A549 (cell line): ENCODE results near the gene TMEM179. TPM values are rescaled to one million over a fixed set of nuclear protein-coding genes. Genes with fewer than 3 reads are reported as not detected.

Source experiments
- ATAC-seq, 2 experiments: fragments of 200-7000 bp in 1 of 2; fragments of >200 bp in 1 of 2; cut with Nextera tagmentation in 1 of 2; cut with Tn5 transposase in 1 of 2; 3 replicates each; pipeline versions ENCODE4 v1.8.0 to v1.9.1; 2018 to 2020; ENCODE audit warnings: mild to moderate bottlenecking in 1 of 2, moderate library complexity in 1 of 2
- CTCF ChIA-PET: fragments of 300-600 bp; sonication (Branson Sonifier 250); formaldehyde crosslinking; extraction: SDS; loops from one replicate; lab custom pipeline; 2021; ENCODE audit warnings: antibody characterized with exemption, inconsistent platforms; lab: Yijun Ruan, JAX
- POLR2A ChIA-PET: fragments of 350-600 bp; formaldehyde crosslinking; extraction: SDS; loops from one replicate; lab custom pipeline; 2021; ENCODE audit warnings: antibody characterized with exemption, inconsistent platforms; lab: Yijun Ruan, JAX
- DNase-seq, 2 experiments: peaks; one replicate each; pipeline versions ENCODE4 v3.0.0 to v3.0.0-alpha.2; 2011 to 2016; ENCODE audit warnings: low read depth in 1 of 2, low spot score in 1 of 2
- FAIRE-seq: peaks from 2 replicates; lab custom pipeline; 2011; peaks lifted over from hg19 to GRCh38; lab: Jason Lieb, UNC
- H3K27ac ChIP-seq, 2 experiments: fragments of >200 bp; sonication (Bioruptor Twin); formaldehyde crosslinking; 3 replicates each; pipeline ENCODE4 v1.5.1; 2016 to 2017
- H3K4me1 ChIP-seq: fragments of >200 bp; sonication (Bioruptor Twin); formaldehyde crosslinking; 3 replicates; pipeline ENCODE4 v1.6.1; 2016
- H3K4me2 ChIP-seq: fragments of >200 bp; sonication (Bioruptor Twin); formaldehyde crosslinking; 3 replicates; pipeline ENCODE4 v1.6.1; 2016
- H3K4me3 ChIP-seq: fragments of >200 bp; sonication (Bioruptor Twin); formaldehyde crosslinking; 3 replicates; pipeline ENCODE4 v1.5.1; 2016
- H3K9me3 ChIP-seq: fragments of >200 bp; sonication (Bioruptor Twin); formaldehyde crosslinking; 3 replicates; pipeline ENCODE4 v1.6.1; 2016
- ATOH8 ChIP-seq: fragments of 250-450 bp; sonication (Bioruptor Pico); IDR thresholded peaks from 2 replicates; pipeline ENCODE4 v1.5.0; 2020; ENCODE audit warnings: low read depth, mild to moderate bottlenecking, moderate library complexity
- CBX8 ChIP-seq: fragments of 200-600 bp; sonication (generic); IDR thresholded peaks from 2 replicates; pipeline ENCODE4 v1.6.1; 2016
- CTCF ChIP-seq: fragments of >200 bp; sonication (Bioruptor Twin); formaldehyde crosslinking; IDR thresholded peaks from 3 replicates; pipeline ENCODE4 v1.5.1; 2016
- E2F6 ChIP-seq: IDR thresholded peaks from 2 replicates; pipeline ENCODE4 v1.6.1; 2012; ENCODE audit warnings: low read depth, borderline replicate concordance
- EP300 ChIP-seq, 2 experiments: fragments of >200 bp; sonication (Bioruptor Twin); formaldehyde crosslinking; IDR thresholded peaks; 2 replicates in 1 of 2; 3 replicates in 1 of 2; pipeline ENCODE4 v1.6.1; 2016 to 2017
- GATA3 ChIP-seq: IDR thresholded peaks from 2 replicates; pipeline ENCODE4 v1.6.1; 2012; ENCODE audit warnings: borderline replicate concordance
- HDAC2 ChIP-seq: fragments of 200-600 bp; sonication (generic); IDR thresholded peaks from 2 replicates; pipeline ENCODE4 v1.6.1; 2016
- HES2 ChIP-seq: fragments of >200 bp; sonication (Bioruptor Twin); formaldehyde crosslinking; IDR thresholded peaks from 2 replicates; pipeline ENCODE4 v1.6.1; 2016
- HOXA7 ChIP-seq: fragments of 250-450 bp; sonication (Bioruptor Pico); IDR thresholded peaks from 2 replicates; pipeline ENCODE4 v1.5.0; 2020; ENCODE audit warnings: mild to moderate bottlenecking, moderate library complexity
- HOXB5 ChIP-seq: fragments of 250-450 bp; sonication (Bioruptor Pico); IDR thresholded peaks from 2 replicates; pipeline ENCODE4 v1.5.0; 2020; ENCODE audit warnings: mild to moderate bottlenecking, moderate library complexity
- JUNB ChIP-seq: fragments of >200 bp; sonication (Bioruptor Twin); formaldehyde crosslinking; IDR thresholded peaks from 2 replicates; pipeline ENCODE4 v1.6.1; 2016
- MAX ChIP-seq: IDR thresholded peaks from 2 replicates; pipeline ENCODE4 v1.6.1; 2012
- MAZ ChIP-seq: fragments of 150-350 bp; IDR thresholded peaks from 2 replicates; pipeline ENCODE4 v1.6.1; 2014; ENCODE audit warnings: antibody characterized with exemption, low read depth, low read length, borderline replicate concordance
- MYC ChIP-seq: IDR thresholded peaks from 2 replicates; pipeline ENCODE4 v1.6.1; 2012; ENCODE audit warnings: mild to moderate bottlenecking, inconsistent platforms, low read length, improper control_type of control experiment, borderline replicate concordance
- PHF8 ChIP-seq: fragments of 200-600 bp; sonication (generic); IDR thresholded peaks from 2 replicates; pipeline ENCODE4 v1.6.1; 2016; ENCODE audit warnings: low read depth, mild to moderate bottlenecking, antibody characterized with exemption, moderate library complexity, borderline replicate concordance
- POLR2A ChIP-seq: IDR thresholded peaks from 2 replicates; pipeline ENCODE4 v1.6.1; 2012; ENCODE audit warnings: mild to moderate bottlenecking, low read length
- REST ChIP-seq: fragments of 200-600 bp; sonication (generic); IDR thresholded peaks from 2 replicates; pipeline ENCODE4 v1.6.1; 2016; ENCODE audit warnings: antibody characterized with exemption, mild to moderate bottlenecking, moderate library complexity
- RFX5 ChIP-seq: fragments of 450-650 bp; IDR thresholded peaks from 2 replicates; pipeline ENCODE4 v1.7.1; 2014; ENCODE audit warnings: antibody characterized with exemption, mild to moderate bottlenecking, moderate library complexity
- SREBF2 ChIP-seq: fragments of 450-650 bp; IDR thresholded peaks from 2 replicates; pipeline ENCODE4 v1.6.1; 2014; ENCODE audit warnings: mild to moderate bottlenecking, moderate library complexity
- TFCP2L1 ChIP-seq: fragments of 250-450 bp; sonication (Bioruptor Pico); IDR thresholded peaks from 2 replicates; pipeline ENCODE4 v1.5.0; 2021; ENCODE audit warnings: mild to moderate bottlenecking
- ZC3H11A ChIP-seq: fragments of 450-650 bp; IDR thresholded peaks from 2 replicates; pipeline ENCODE4 v1.6.1; 2014; ENCODE audit warnings: antibody characterized with exemption, mild to moderate bottlenecking
- ZFP36 ChIP-seq: fragments of 450-650 bp; IDR thresholded peaks from 2 replicates; pipeline ENCODE4 v1.6.1; 2014; ENCODE audit warnings: borderline replicate concordance; ENCODE audit not compliant: partially characterized antibody
- WGBS: methylation state at CpG from one replicate; pipeline ENCODE4 v1.1.6; 2017; ENCODE audit errors: missing lambda C conversion rate; 5-methylcytosine and 5-hydroxymethylcytosine counted together
- polyA plus RNA-seq, 4 experiments: library from polyadenylated mRNA; depleted of rRNA in 3 of 4; stranded (reverse); fragments of >200 nt; fragmentation: RNase III in 1 of 4; extraction: RNeasy Plus Mini Kit Qiagen cat#74134 plus additional on column Dnase treatment in 1 of 4; gene quantifications; 2 replicates in 3 of 4; 3 replicates in 1 of 4; pipeline ENCODE4 v1.2.3, GENCODE V29; 2011 to 2017

TMEM179 gene
- polyA plus RNA-seq, 2 of the 4 experiments (the other 2 are of a cell fraction): 0.63 TPM; not detected in 1

GRCh38 chr14:104547310-104547997, 57.1 kb downstream of the TMEM179 start:
- Histone ChIP-seq H3K4me1 (no peaks in the 10 kb centered on the region), H3K27ac (no peak overlapping the region), H3K4me2 (no peak overlapping the region)
- no peak for ATAC-seq
- ChIA-PET CTCF (interaction anchor here (0.6 to 1.8 kb wide), 3 partner anchors 42 to 441 kb away, joined by 3 to 6 read pairs (median 3); no protein-coding TSS in a partner anchor), POLR2A (no interaction called here)
- no peak for TF ChIP-seq MAX
- TF ChIP-seq POLR2A: no peak
- TF ChIP-seq SREBF2: no peak
- no peak for TF ChIP-seq RFX5
- no peak for TF ChIP-seq MYC
- no peak for TF ChIP-seq TFCP2L1 (CRISPR knock-in tag)
- TF ChIP-seq PHF8: no peak
- no peak for TF ChIP-seq HDAC2
- TF ChIP-seq ATOH8 (CRISPR knock-in tag): no peak
- TF ChIP-seq MAZ: no peak
- no peak for TF ChIP-seq ZFP36
- no peak for TF ChIP-seq ZC3H11A
- no peak for TF ChIP-seq EP300 (IDR thresholded peaks at IDR 0.05)
- TF ChIP-seq E2F6: no peak
- TF ChIP-seq JUNB: no peak
- no peak for TF ChIP-seq GATA3
- TF ChIP-seq REST: no peak
- TF ChIP-seq HOXB5 (CRISPR knock-in tag): no peak
- TF ChIP-seq CBX8: no peak
- TF ChIP-seq, all 56 proteins: peak for 0
- 26% methylated on average over 15 of the region's 18 CpGs for WGBS
- DNase-seq (no peak), FAIRE-seq (no peak)
- Histone ChIP-seq H3K4me3 (no peak overlapping the region), H3K9me3 (no peaks in the 10 kb centered on the region)

- no peaks in the 10 kb centered on the region for H3K4me1 ChIP-seq
- no peak for ATAC-seq
- H3K9me3 ChIP-seq: no peaks in the 10 kb centered on the region
- no peak overlapping the region for H3K4me2 ChIP-seq
- ChIA-PET CTCF (interaction anchor here (0.5 to 1.8 kb wide), 5 partner anchors 9 to 452 kb away, joined by 3 to 6 read pairs (median 3); no protein-coding TSS in a partner anchor), POLR2A (interaction anchor here (0.7 kb wide), 1 partner anchor 9 kb away, joined by 3 read pairs; no protein-coding TSS in a partner anchor)
- no peak for DNase-seq
- no peak for FAIRE-seq
- TF ChIP-seq HES2 (no peak), HOXA7 (CRISPR knock-in tag) (no peak), CTCF (no peak)
- no peak overlapping the region for H3K27ac ChIP-seq
- 67% methylated on average over 10 of the region's 19 CpGs for WGBS
- H3K4me3 ChIP-seq: no peak overlapping the region
Measured at GRCh38 chr14:104546591-104547309, 57.8 kb downstream of the TMEM179 start.
